AG04450 (cell line): ENCODE measurements around the gene IL18. TPM values are rescaled to one million over a fixed set of nuclear protein-coding genes. Genes with fewer than 3 reads are reported as not detected.
A peak's percentile ranks its signal among the peaks of the same experiment; 100 is the strongest.

Source experiments
- CTCF ChIA-PET: fragments of 300-600, 350-600 bp; formaldehyde crosslinking; extraction: SDS; loops from one replicate; lab custom pipeline; 2022; ENCODE audit warnings: antibody characterized with exemption, inconsistent platforms; lab: Charles Lee
- POLR2A ChIA-PET: fragments of 350-600 bp; formaldehyde crosslinking; extraction: SDS; loops from one replicate; lab custom pipeline; 2021; ENCODE audit warnings: antibody characterized with exemption, inconsistent platforms; lab: Yijun Ruan, JAX
- DNase-seq: peaks from one replicate; pipeline ENCODE4 v3.0.0-alpha.2; 2011; ENCODE audit warnings: low read depth, low spot score
- H3K27ac ChIP-seq: one replicate; pipeline ENCODE4 v1.5.1; 2012; ENCODE audit warnings: low read depth, low read length, control low read depth
- H3K27me3 ChIP-seq: one replicate; pipeline ENCODE4 v1.6.0; 2012; ENCODE audit warnings: low read length; ENCODE audit not compliant: control insufficient read depth, insufficient read depth
- H3K4me3 ChIP-seq: 2 replicates; pipeline ENCODE4 v1.5.1; 2011; ENCODE audit warnings: mild to moderate bottlenecking, low read depth, low read length, control low read depth
- H3K9me3 ChIP-seq: 2 replicates; pipeline ENCODE4 v1.5.1; 2012; ENCODE audit warnings: low read length; ENCODE audit not compliant: control insufficient read depth, insufficient read depth
- CTCF ChIP-seq: IDR thresholded peaks from 2 replicates; pipeline ENCODE4 v1.5.1; 2011; ENCODE audit warnings: low read depth, low read length, control low read depth, inconsistent platforms
- polyA plus RNA-seq: library from polyadenylated mRNA; depleted of rRNA; stranded (reverse); fragments of >200 nt; gene quantifications from 2 replicates; pipeline ENCODE4 v1.2.3, GENCODE V29; 2011

The IL18 gene
- polyA plus RNA-seq, 1 experiment, result 0.46 TPM

GRCh38 chr11:112178428-112178827 lies 14.5 kb upstream of the IL18 start:
- DNase-seq, result no peak
- ChIA-PET CTCF (interaction anchor here (0.7 to 3.8 kb wide), 4 partner anchors 40 to 102 kb away, joined by 3 to 35 read pairs (median 4); no protein-coding TSS in a partner anchor), POLR2A (no interaction called here)
- Histone ChIP-seq H3K27ac (no peak overlapping the region), H3K4me3 (no peak overlapping the region), H3K27me3 (no peaks in the 10 kb centered on the region), H3K9me3 (no peaks in the 10 kb centered on the region; the same call in 1 of the 2 replicates)
- TF ChIP-seq CTCF, result no peak

- Histone ChIP-seq H3K27ac (no peak overlapping the region), H3K27me3 (no peaks in the 10 kb centered on the region), H3K4me3 (no peak overlapping the region), H3K9me3 (no peaks in the 10 kb centered on the region; the same call in 1 of the 2 replicates)
- ChIA-PET POLR2A (no interaction called here), CTCF (interaction anchor here (0.6 to 3.8 kb wide), 4 partner anchors 51 to 1112 kb away, joined by 3 to 35 read pairs (median 4); no protein-coding TSS in a partner anchor)
- no peak for DNase-seq
- no peak for TF ChIP-seq CTCF
Observed at GRCh38 chr11:112177589-112177988, 13.7 kb upstream of the IL18 start.

DNA sequence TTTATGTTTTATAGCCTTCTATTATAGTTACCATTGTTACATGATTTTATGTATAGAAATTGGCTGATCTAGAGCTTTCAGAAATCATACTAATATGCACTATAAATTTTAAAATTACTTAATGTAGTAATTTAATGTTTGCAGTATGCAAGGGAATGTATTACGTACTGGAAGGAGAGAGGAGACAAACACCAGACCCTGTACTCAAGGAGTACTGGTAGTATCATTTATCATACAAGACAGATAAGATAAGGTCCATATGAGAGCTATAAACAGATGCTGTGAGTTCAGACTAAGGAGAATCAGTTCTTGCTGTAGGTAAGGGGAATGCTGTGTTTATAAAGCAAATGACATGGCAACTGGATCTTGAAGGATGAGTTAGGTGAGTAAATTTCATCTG lies 12.2 kb upstream of the IL18 start:
- CTCF ChIA-PET, result interaction anchor here (0.6 to 3.8 kb wide), 10 partner anchors 8 to 89 kb away, joined by 3 to 35 read pairs (median 6); partner anchors contain the start of genes IL18, SDHD and TIMM8B

GRCh38 chr11:112175599-112175952 lies 11.7 kb upstream of the IL18 start:
- Histone ChIP-seq H3K27me3 (no peaks in the 10 kb centered on the region), H3K9me3 (no peaks in the 10 kb centered on the region), H3K4me3 (peak overlapping the region; percentile 42), H3K27ac (no peak overlapping the region)
- DNase-seq, result no peak
- ChIA-PET CTCF (interaction anchor here (0.7 to 3.8 kb wide), 20 partner anchors 8 to 104 kb away, joined by 3 to 35 read pairs (median 4); partner anchors contain the start of genes IL18, SDHD and TIMM8B), POLR2A (no interaction called here)
- TF ChIP-seq CTCF, result no peak

More for the DNA sequence above, 12.2 kb upstream of the IL18 start:
- DNase-seq, result no peak
- Histone ChIP-seq H3K27ac (no peak overlapping the region), H3K4me3 (no peak overlapping the region), H3K27me3 (no peaks in the 10 kb centered on the region), H3K9me3 (no peaks in the 10 kb centered on the region; the same call in 1 of the 2 replicates)
- no peak for TF ChIP-seq CTCF
- POLR2A ChIA-PET, result no interaction called here

DNA sequence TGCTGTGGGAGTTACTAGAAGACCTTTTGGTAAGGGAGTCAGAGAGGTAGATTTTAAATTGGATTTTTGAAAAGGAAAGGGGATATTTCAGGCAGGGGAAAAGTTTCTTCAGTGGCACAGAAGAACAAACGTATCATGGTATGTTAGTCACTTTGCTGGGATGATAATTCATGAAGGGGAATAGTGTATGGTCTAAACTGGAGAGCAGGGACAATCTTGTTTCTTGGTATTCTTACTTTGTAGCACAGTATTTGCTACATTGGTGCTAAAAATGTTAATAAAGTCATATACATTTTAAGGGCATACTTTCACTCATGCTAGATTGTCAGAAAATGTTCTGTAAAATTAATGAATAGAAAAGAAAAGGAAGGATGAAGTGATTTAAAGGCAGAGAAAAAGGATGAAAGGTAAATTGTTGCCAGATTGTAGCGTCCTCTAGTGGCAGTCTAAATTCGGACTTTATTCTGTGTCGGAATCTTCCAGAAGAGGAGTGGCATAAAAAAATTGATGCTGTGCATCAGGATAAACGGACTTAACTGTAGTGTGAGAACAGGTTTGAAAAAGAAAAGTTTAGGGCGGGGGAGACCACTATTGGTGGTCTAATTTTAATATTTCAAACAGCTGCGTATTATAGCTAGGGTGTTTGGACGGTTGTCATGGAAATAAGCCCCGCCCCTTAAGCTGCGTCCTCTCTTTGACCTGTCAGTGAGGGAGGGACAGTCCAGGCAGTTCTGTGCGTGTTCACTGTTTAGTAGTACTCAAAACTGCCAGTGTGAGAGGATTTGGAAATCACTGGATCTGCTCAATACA lies 11.1 kb upstream of the IL18 start, which contains the start of gene BCO2:
BCO2 (plus strand) TSS at position 724 of the 810 bp plus-strand sequence. CDS start 90 bp downstream, outside the sequence.
- H3K27ac ChIP-seq, result no peak within 1 kb of the TSS
- POLR2A ChIA-PET, result no interaction called here

More for the DNA sequence above, 11.1 kb upstream of the IL18 start, which contains the start of gene BCO2:
- no peaks in the 10 kb centered on the region for H3K9me3 ChIP-seq
- TF ChIP-seq CTCF, result peak; percentile 92
- peak within 1 kb of the TSS; percentile 42 for H3K4me3 ChIP-seq
- CTCF ChIA-PET, result interaction anchor here (0.7 to 3.8 kb wide), 21 partner anchors 9 to 104 kb away, joined by 3 to 35 read pairs (median 4); partner anchors contain the start of genes IL18, SDHD and TIMM8B
- no peak for DNase-seq
- no peaks in the 10 kb centered on the region for H3K27me3 ChIP-seq
